HepG2 (cell line): Measurements from ENCODE around the gene CRTAC1. TPM values are rescaled to one million over a fixed set of nuclear protein-coding genes. Genes with fewer than 3 reads are reported as not detected.

ENCODE experiments used
- ATAC-seq: fragments of 200-7000 bp; cut with Tn5 transposase; 3 replicates; pipeline ENCODE4 v1.9.1; 2020; ENCODE audit warnings: mild to moderate bottlenecking, moderate library complexity
- BruUV-seq: library from RNA; stranded (reverse); fragments of 400-500 nt; replicated peaks from 2 replicates; lab custom pipeline; 2021; lab: Mats Ljungman, UMichigan
- CTCF ChIA-PET: fragments of 300-600 bp; formaldehyde crosslinking; extraction: SDS; loops from one replicate; lab custom pipeline; 2021; ENCODE audit warnings: low total read pairs, inconsistent platforms, low intra/inter-chr PET ratio; lab: Yijun Ruan, JAX
- POLR2A ChIA-PET: fragments of 350-600 bp; sonication (Branson Sonifier 250); formaldehyde crosslinking; loops from one replicate; lab custom pipeline; 2020; ENCODE audit warnings: antibody characterized with exemption, inconsistent platforms; lab: Yijun Ruan, JAX
- DNase-seq: peaks from one replicate; pipeline ENCODE4 v3.0.0-alpha.2; 2015; ENCODE audit warnings: low spot score
- FAIRE-seq: peaks from 3 replicates; lab custom pipeline; 2011; peaks lifted over from hg19 to GRCh38; lab: Jason Lieb, UNC
- H2AFZ ChIP-seq: one replicate; pipeline ENCODE4 v1.6.1; 2011; ENCODE audit warnings: low read length, inconsistent platforms
- H3K27ac ChIP-seq: fragments of 300-600 bp; 3 replicates; pipeline ENCODE4 v1.8.0; 2011; ENCODE audit warnings: mixed run types, mild to moderate bottlenecking, mixed read lengths, low read length, inconsistent platforms; ENCODE audit not compliant: insufficient read depth; ENCODE audit errors: extremely low read length
- H3K27me3 ChIP-seq, 2 experiments: fragments of 200-600 bp in 1 of 2; 2 replicates in 1 of 2; 3 replicates in 1 of 2; pipeline versions ENCODE4 v1.6.0 to v1.8.0; 2011; ENCODE audit warnings: low read length in 2 of 2, mild to moderate bottlenecking in 2 of 2, moderate library complexity in 2 of 2, inconsistent platforms in 1 of 2; ENCODE audit not compliant: insufficient read depth in 2 of 2, control insufficient read depth in 1 of 2
- H3K36me3 ChIP-seq, 2 experiments: fragments of 200-600 bp in 1 of 2; replicated peaks in 1 of 2; 2 replicates in 1 of 2; 3 replicates in 1 of 2; pipeline versions ENCODE4 v1.5.1 to v1.8.0; 2011; ENCODE audit warnings: low read length in 2 of 2, inconsistent platforms in 1 of 2; ENCODE audit not compliant: insufficient read depth in 2 of 2, control insufficient read depth in 1 of 2
- H3K4me1 ChIP-seq: 2 replicates; pipeline ENCODE4 v1.5.1; 2012; ENCODE audit warnings: low read length, inconsistent platforms; ENCODE audit not compliant: insufficient read depth
- H3K4me2 ChIP-seq: 2 replicates; pipeline ENCODE4 v1.6.0; 2011; ENCODE audit warnings: low read depth, low read length, inconsistent platforms
- H3K4me3 ChIP-seq, 3 experiments: fragments of 200-600 bp in 1 of 3; sonication (generic), shearing (Covaris generic) in 1 of 3; replicated peaks in 1 of 3; 2 replicates each; pipeline ENCODE4 v1.5.1; 2011 to 2016; ENCODE audit warnings: low read length in 3 of 3, inconsistent platforms in 2 of 3, low read depth in 2 of 3, mild to moderate bottlenecking in 2 of 3, control low read depth in 1 of 3, mixed read lengths in 1 of 3; ENCODE audit not compliant: insufficient read depth in 1 of 3
- H3K79me2 ChIP-seq: one replicate; pipeline ENCODE4 v1.6.1; 2011; ENCODE audit warnings: low read length, inconsistent platforms; ENCODE audit not compliant: insufficient read depth
- H3K9ac ChIP-seq: 2 replicates; pipeline ENCODE4 v1.6.0; 2011; ENCODE audit warnings: mild to moderate bottlenecking, low read depth, low read length, inconsistent platforms; ENCODE audit not compliant: insufficient read depth
- H3K9me3 ChIP-seq: 2 replicates; pipeline ENCODE4 v1.5.1; 2012; ENCODE audit warnings: mild to moderate bottlenecking, low read length
- H4K20me1 ChIP-seq: 2 replicates; pipeline ENCODE4 v1.6.0; 2011; ENCODE audit warnings: inconsistent platforms, mild to moderate bottlenecking, low read length, moderate library complexity; ENCODE audit not compliant: insufficient read depth
- BCL3 ChIP-seq: sonication (generic); formaldehyde crosslinking; IDR thresholded peaks from 2 replicates; pipeline ENCODE4 v1.5.1; 2020; ENCODE audit warnings: mild to moderate bottlenecking, missing genetic modification reagents, moderate library complexity
- BRF2 ChIP-seq: sonication (generic); formaldehyde crosslinking; IDR thresholded peaks from 2 replicates; pipeline ENCODE4 v1.8.1; 2022; ENCODE audit warnings: mild to moderate bottlenecking, missing genetic modification reagents
- FOXC1 ChIP-seq: sonication (generic); formaldehyde crosslinking; IDR thresholded peaks from 2 replicates; pipeline ENCODE4 v1.8.0; 2022; ENCODE audit warnings: mild to moderate bottlenecking, missing genetic modification reagents, borderline replicate concordance
- NR0B2 ChIP-seq: sonication (generic); formaldehyde crosslinking; IDR thresholded peaks from 2 replicates; pipeline ENCODE4 v1.4.0; 2020; ENCODE audit warnings: mild to moderate bottlenecking, missing genetic modification reagents
- UBTF ChIP-seq: sonication (generic); formaldehyde crosslinking; IDR thresholded peaks from 2 replicates; pipeline ENCODE4 v1.4.0; 2020; ENCODE audit warnings: mild to moderate bottlenecking, missing genetic modification reagents
- ZNF142 ChIP-seq: sonication (generic); formaldehyde crosslinking; IDR thresholded peaks from 2 replicates; pipeline ENCODE4 v1.4.0; 2020; ENCODE audit warnings: missing genetic modification reagents
- ZNF276 ChIP-seq: sonication (generic); formaldehyde crosslinking; IDR thresholded peaks from 2 replicates; pipeline ENCODE4 v1.4.0; 2020; ENCODE audit warnings: mild to moderate bottlenecking, low read depth, missing genetic modification reagents
- ZNF33A ChIP-seq: sonication (generic); formaldehyde crosslinking; IDR thresholded peaks from 2 replicates; pipeline ENCODE4 v1.5.1; 2020; ENCODE audit warnings: missing genetic modification reagents, mild to moderate bottlenecking, moderate library complexity, borderline replicate concordance
- ZNF556 ChIP-seq: sonication (generic); formaldehyde crosslinking; IDR thresholded peaks from 2 replicates; pipeline ENCODE4 v1.4.0; 2020; ENCODE audit warnings: mild to moderate bottlenecking, missing genetic modification reagents, borderline replicate concordance
- ZNF558 ChIP-seq: sonication (generic); formaldehyde crosslinking; IDR thresholded peaks from 2 replicates; pipeline ENCODE4 v1.9.0; 2022; ENCODE audit warnings: mild to moderate bottlenecking, missing genetic modification reagents, borderline replicate concordance
- WGBS: methylation state at CpG from one replicate; pipeline ENCODE4 v1.1.6; 2017; ENCODE audit warnings: low lambda C conversion rate; 5-methylcytosine and 5-hydroxymethylcytosine counted together
- in situ Hi-C: cut with HindIII; loops from 2 replicates; pipeline ENCODE4 v1.10.0; 2017; ENCODE audit warnings: low pct_unique_long_range_greater_than_20kb; ENCODE audit not compliant: extremely low pct_ligation_motif_present
- intact Hi-C: fragments of 100-400 bp; cut with micrococcal nuclease; formaldehyde crosslinking; loops from one replicate; pipeline ENCODE4 v1.10.0; 2022; ENCODE audit not compliant: unreplicated experiment
- polyA plus RNA-seq, 8 experiments: library from polyadenylated mRNA; depleted of rRNA in 3 of 8; stranded (reverse) in 7 of 8; unstranded in 1 of 8; fragments of >200 nt; fragmentation: Illumina TruSeq in 4 of 8; extraction: Trizol in 4 of 8; gene quantifications; 2 replicates each; pipeline versions ENCODE4 v1.2.1 to v1.2.3, GENCODE V29; 2011 to 2016; ENCODE audit warnings: low read depth in 4 of 8, missing spikeins in 1 of 8, mixed read lengths in 1 of 8; ENCODE audit not compliant: insufficient read depth in 1 of 8
- total RNA-seq, 5 experiments: library from RNA; depleted of rRNA; stranded (reverse); fragments of >200 nt; fragmentation: Illumina TruSeq; extraction: Trizol; gene quantifications; 2 replicates each; pipeline ENCODE4 v1.2.3, GENCODE V29; 2016; ENCODE audit warnings: low read depth in 1 of 5

Gene CRTAC1
- total and polyA plus RNA-seq, 2 of the 13 experiments (the other 11 are each of a cell fraction or from before 2014, with no cell fraction given), result not detected

GRCh38 chr10:98067165-98067564, 36.7 kb upstream of the CRTAC1 start:
- 31% methylated on average over 5 of the region's 5 CpGs for WGBS
- no peak overlapping the region for H3K4me3 ChIP-seq
- H4K20me1 ChIP-seq, result no peaks in the 10 kb centered on the region
- ATAC-seq, result no peak
- FAIRE-seq, result no peak
- BruUV-seq, result no TSS peak
- TF ChIP-seq ZNF33A (CRISPR knock-in tag), result no peak
- TF ChIP-seq ZNF558 (CRISPR knock-in tag), result no peak
- no peak for TF ChIP-seq ZNF142 (CRISPR knock-in tag)
- no peak for TF ChIP-seq FOXC1 (CRISPR knock-in tag)
- no peak for TF ChIP-seq ZNF556 (CRISPR knock-in tag)
- TF ChIP-seq BCL3 (CRISPR knock-in tag), result no peak
- no peak for TF ChIP-seq UBTF (CRISPR knock-in tag)
- TF ChIP-seq NR0B2 (CRISPR knock-in tag), result no peak
- TF ChIP-seq BRF2, result no peak
- no peak for TF ChIP-seq ZNF276 (CRISPR knock-in tag)
- no peak overlapping the region for H3K9ac ChIP-seq
- H3K4me2 ChIP-seq, result no peak overlapping the region
- H3K9me3 ChIP-seq, result no peaks in the 10 kb centered on the region
- no peaks in the 10 kb centered on the region; a peak in 1 of 5 replicates for H3K27me3 ChIP-seq
- H3K36me3 ChIP-seq, result no peaks in the 10 kb centered on the region
- H3K79me2 ChIP-seq, result no peaks in the 10 kb centered on the region
- H2AFZ ChIP-seq, result no peak overlapping the region
- in situ Hi-C loops (no loop called here), intact Hi-C loops (no loop called here)
- no peak for DNase-seq
- ChIA-PET POLR2A (no interaction called here), CTCF (no interaction called here)
- H3K27ac ChIP-seq, result no peak overlapping the region
- no peaks in the 10 kb centered on the region for H3K4me1 ChIP-seq
